GM19099 (cell line): ENCODE data around the gene ADAM12.

Source experiments
- POLR2A ChIP-seq: IDR thresholded peaks from 3 replicates; pipeline ENCODE4 v1.6.1; 2011; ENCODE audit warnings: low read depth; ENCODE audit not compliant: insufficient read length; ENCODE audit errors: extremely low read depth

Gene ADAM12

GRCh38 chr10:126387931-126388911, at the start of gene ADAM12:
Gene ADAM12, minus strand, starts transcription at chr10:126388477. Its CDS starts 332 bp downstream, at chr10:126388145.
- TF ChIP-seq POLR2A = no peak

GRCh38 chr10:126437635-126438406, 49.5 kb upstream of the ADAM12 start:
- no peak for TF ChIP-seq POLR2A

GRCh38 chr10:126434235-126434634, 46.0 kb upstream of the ADAM12 start:
- no peak for TF ChIP-seq POLR2A

- no peak for TF ChIP-seq POLR2A
Measured at GRCh38 chr10:126433351-126433750, 45.1 kb upstream of the ADAM12 start.

- no peak for TF ChIP-seq POLR2A
Measured at GRCh38 chr10:126432507-126432906, 44.2 kb upstream of the ADAM12 start.

- TF ChIP-seq POLR2A = no peak
Measured at GRCh38 chr10:126431816-126432215, 43.5 kb upstream of the ADAM12 start.

GRCh38 chr10:126430512-126430911, 42.2 kb upstream of the ADAM12 start:
- no peak for TF ChIP-seq POLR2A

- TF ChIP-seq POLR2A = no peak
Measured at GRCh38 chr10:126429275-126429674, 41.0 kb upstream of the ADAM12 start.

- TF ChIP-seq POLR2A = no peak
Measured at GRCh38 chr10:126425489-126426065, 37.3 kb upstream of the ADAM12 start.

- no peak for TF ChIP-seq POLR2A
Measured at GRCh38 chr10:126425032-126425431, 36.8 kb upstream of the ADAM12 start.

GRCh38 chr10:126423732-126424491, 35.6 kb upstream of the ADAM12 start:
- TF ChIP-seq POLR2A = no peak

GRCh38 chr10:126422567-126422966, 34.3 kb upstream of the ADAM12 start:
- no peak for TF ChIP-seq POLR2A

- TF ChIP-seq POLR2A = no peak
Measured at GRCh38 chr10:126421756-126422256, 33.5 kb upstream of the ADAM12 start.

GRCh38 chr10:126420567-126421300, 32.5 kb upstream of the ADAM12 start:
- no peak for TF ChIP-seq POLR2A
